ENCODE measurements around the gene SLC16A12.

SLC16A12 gene

DNA sequence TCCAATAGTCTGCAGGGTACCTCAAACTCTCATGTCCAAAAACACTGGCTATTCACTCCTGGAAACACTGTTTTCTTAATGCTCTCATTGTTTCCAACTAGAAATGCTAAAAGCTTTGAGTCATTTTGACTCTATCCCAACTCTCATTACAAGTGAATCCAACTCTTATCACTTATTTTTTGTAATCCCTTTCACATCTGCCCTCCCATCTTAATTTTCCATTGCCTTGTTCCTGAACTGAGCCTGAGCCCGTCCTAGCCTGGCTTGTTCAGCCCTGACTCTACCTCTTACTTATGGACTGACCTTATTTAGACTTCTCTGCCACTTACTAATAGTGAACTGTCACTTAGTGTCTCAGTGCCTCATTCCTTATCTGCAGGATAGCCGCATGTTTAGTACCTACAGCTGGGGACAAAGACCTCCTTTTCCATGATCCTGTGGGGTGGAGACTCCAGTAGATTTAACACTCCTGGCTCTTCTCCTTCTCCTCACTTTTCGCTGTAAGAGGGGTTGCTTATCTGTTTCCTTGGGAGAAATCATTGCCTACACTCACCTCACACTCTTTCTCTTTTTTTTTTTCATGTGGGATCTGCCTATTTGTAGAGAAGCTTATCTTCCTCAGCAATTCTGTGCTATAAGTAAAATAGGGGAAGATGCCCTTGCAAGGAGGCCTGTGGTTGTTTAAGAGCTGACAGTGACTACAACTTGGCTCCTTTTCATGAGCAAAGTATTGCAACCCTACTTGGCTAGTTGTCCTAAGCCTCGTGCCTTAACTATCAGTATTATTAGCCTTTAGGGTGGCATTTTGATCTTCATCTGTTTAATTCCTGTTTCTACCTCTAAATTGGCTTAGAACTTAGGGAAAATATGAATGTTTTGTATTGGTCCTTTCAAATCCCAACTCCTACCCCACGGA, 56.4 kb downstream of the SLC16A12 start:
- Histone ChIP-seq H3K36me3 (ENCODE audit: insufficient read depth, low read length) (no peaks in the 10 kb centered on the region), H3K9ac (ENCODE audit: low read length) (no peak overlapping the region), H3K4me3 (ENCODE audit: low read depth in 1 of 2, low read length in 2 of 2) (no peak overlapping the region), H3K27ac (ENCODE audit: low read depth, low read length) (no peak overlapping the region), H3K4me1 (ENCODE audit: insufficient read depth, low read length) (peaks cover 60% of the 10 kb centered on the region), H3K27me3 (ENCODE audit: control insufficient read depth in 1 of 2, insufficient read depth in 2 of 2, low read length in 2 of 2) (no peaks in the 10 kb centered on the region), H3K9me3 (ENCODE audit: low read length) (no peaks in the 10 kb centered on the region)

DNA sequence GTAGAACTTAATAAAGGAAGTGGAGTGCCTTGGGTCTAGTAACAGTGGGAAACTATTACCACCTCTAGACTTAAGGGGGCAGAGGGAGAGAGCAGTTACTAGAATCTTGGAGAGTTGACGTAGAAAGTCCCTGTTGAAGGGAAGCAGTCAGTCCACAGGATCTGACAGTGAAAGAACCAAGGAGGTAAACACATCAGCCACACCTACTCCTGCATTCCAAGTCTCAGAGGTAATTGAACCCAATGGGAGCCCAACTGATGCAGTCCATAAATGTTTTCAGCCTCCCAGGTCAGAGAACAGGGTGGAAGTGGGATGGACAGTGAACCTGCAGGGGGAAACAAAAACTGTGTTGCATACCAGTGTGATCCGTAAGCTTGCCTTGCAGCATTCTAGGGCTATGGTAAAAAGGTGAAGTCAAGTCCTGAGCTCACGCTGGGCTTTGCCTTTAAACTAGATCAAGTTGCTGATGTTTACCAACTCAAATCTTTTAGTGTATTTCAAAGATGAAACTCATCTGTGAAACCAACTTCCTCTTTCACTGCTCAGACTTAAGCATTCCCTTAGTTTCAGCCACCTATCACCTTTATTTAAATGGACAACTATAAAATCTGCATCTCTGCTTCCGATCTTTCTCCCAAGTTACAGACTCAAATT, 57.2 kb downstream of the SLC16A12 start:
- H3K9ac ChIP-seq (ENCODE audit: low read length): no peak overlapping the region
- peaks cover 60% of the 10 kb centered on the region for H3K4me1 ChIP-seq (ENCODE audit: insufficient read depth, low read length)
- no peaks in the 10 kb centered on the region for H3K36me3 ChIP-seq (ENCODE audit: insufficient read depth, low read length)
- H3K27me3 ChIP-seq (ENCODE audit: control insufficient read depth in 1 of 2, insufficient read depth in 2 of 2, low read length in 2 of 2): no peaks in the 10 kb centered on the region
- H3K9me3 ChIP-seq (ENCODE audit: low read length): no peaks in the 10 kb centered on the region
- no peak overlapping the region for H3K27ac ChIP-seq (ENCODE audit: low read depth, low read length)
- no peak overlapping the region for H3K4me3 ChIP-seq (ENCODE audit: low read depth in 1 of 2, low read length in 2 of 2)

DNA sequence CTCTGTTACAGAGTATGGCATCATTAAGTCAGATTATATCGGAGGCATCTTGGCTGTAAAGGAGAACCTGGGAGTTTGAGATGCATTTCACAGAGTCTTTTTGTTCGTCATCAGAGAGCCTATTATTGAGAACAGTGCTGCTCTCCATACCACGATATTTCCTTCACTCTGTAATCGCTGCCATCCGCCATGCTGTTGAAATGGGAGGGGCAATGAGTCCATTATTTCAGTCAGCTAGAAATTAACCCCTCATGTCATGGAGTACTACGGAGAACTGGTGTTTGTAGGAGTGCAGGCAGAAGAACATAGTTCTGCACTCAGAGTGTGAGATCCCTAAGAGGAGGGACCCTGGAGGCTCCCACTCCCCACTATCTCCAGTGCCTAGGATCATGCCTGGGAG, 59.2 kb downstream of the SLC16A12 start:
- Histone ChIP-seq H3K9ac (ENCODE audit: low read length) (no peak overlapping the region), H3K4me3 (ENCODE audit: low read depth in 1 of 2, low read length in 2 of 2) (no peak overlapping the region), H3K4me1 (ENCODE audit: insufficient read depth, low read length) (peaks cover 58% of the 10 kb centered on the region), H3K27ac (ENCODE audit: low read depth, low read length) (no peak overlapping the region), H3K9me3 (ENCODE audit: low read length) (no peaks in the 10 kb centered on the region), H3K36me3 (ENCODE audit: insufficient read depth, low read length) (no peaks in the 10 kb centered on the region), H3K27me3 (ENCODE audit: control insufficient read depth in 1 of 2, insufficient read depth in 2 of 2, low read length in 2 of 2) (no peaks in the 10 kb centered on the region)

DNA sequence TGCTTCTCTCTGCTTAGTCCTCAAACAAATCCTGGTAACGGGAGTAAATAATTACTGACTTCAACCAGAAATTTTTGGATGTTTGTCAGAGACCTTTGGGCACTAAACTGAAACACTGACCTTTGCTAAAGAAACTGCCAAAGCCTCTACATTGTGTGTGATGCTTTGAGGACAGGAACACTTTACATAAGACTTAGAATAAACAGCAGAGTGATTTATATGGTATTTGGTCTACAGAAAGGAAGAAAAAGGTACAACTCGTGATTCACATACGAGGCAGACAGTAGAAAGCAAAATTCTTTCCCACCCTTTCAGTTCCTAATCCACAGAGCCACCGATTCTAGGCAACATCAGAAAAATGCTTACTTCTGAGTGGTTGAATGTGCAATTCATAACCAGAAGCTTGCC, 59.8 kb downstream of the SLC16A12 start:
- no peak overlapping the region for H3K9ac ChIP-seq (ENCODE audit: low read length)
- H3K9me3 ChIP-seq (ENCODE audit: low read length): no peaks in the 10 kb centered on the region
- H3K27ac ChIP-seq (ENCODE audit: low read depth, low read length): no peak overlapping the region
- peaks cover 53% of the 10 kb centered on the region for H3K4me1 ChIP-seq (ENCODE audit: insufficient read depth, low read length)
- H3K36me3 ChIP-seq (ENCODE audit: insufficient read depth, low read length): no peaks in the 10 kb centered on the region
- no peaks in the 10 kb centered on the region for H3K27me3 ChIP-seq (ENCODE audit: control insufficient read depth in 1 of 2, insufficient read depth in 2 of 2, low read length in 2 of 2)
- no peak overlapping the region for H3K4me3 ChIP-seq (ENCODE audit: low read depth in 1 of 2, low read length in 2 of 2)

DNA sequence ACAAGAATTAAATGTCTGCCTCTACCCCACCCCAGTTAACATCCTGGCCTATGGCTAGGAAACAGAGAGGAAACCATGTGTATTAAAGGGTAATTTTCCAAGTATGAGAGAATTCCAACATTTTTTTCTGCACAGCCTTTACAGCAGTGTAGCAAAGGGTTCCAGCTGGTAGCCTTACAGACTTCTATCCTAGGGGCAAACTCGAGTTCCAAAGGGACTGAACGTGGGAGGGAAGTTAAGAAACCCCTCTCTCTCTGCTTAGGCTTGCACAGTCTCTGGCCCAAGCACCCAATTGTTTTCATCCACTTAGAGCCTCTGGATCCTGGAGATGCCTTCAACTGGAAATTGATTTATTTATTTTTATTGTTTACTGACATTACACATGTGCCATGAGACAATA, 60.3 kb downstream of the SLC16A12 start:
- H3K27me3 ChIP-seq (ENCODE audit: control insufficient read depth in 1 of 2, insufficient read depth in 2 of 2, low read length in 2 of 2): no peaks in the 10 kb centered on the region
- no peaks in the 10 kb centered on the region for H3K9me3 ChIP-seq (ENCODE audit: low read length)
- H3K4me3 ChIP-seq (ENCODE audit: low read depth in 1 of 2, low read length in 2 of 2): no peak overlapping the region
- no peak overlapping the region for H3K27ac ChIP-seq (ENCODE audit: low read depth, low read length)
- H3K4me1 ChIP-seq (ENCODE audit: insufficient read depth, low read length): peaks cover 48% of the 10 kb centered on the region
- H3K9ac ChIP-seq (ENCODE audit: low read length): no peak overlapping the region
- no peaks in the 10 kb centered on the region for H3K36me3 ChIP-seq (ENCODE audit: insufficient read depth, low read length)

DNA sequence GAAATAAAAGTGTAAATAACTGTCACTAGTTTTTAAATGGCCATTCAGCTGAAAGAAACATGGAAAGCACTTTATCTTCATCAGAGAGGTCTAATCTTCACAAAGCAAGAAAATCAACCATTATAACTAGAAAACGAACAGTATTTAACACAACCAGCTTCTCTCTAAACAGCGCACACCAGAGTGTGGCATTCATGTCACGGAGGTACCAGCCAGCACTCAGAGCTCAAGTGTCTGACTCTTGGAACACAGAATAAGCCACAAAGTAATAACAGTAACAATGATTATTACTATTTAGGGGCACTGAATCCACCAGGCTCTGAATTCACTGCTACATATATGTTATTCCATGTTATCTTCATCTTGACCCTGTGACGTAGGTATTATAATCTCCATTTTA, 60.9 kb downstream of the SLC16A12 start:
- H3K9me3 ChIP-seq (ENCODE audit: low read length): no peaks in the 10 kb centered on the region
- H3K9ac ChIP-seq (ENCODE audit: low read length): no peak overlapping the region
- H3K4me1 ChIP-seq (ENCODE audit: insufficient read depth, low read length): peaks cover 41% of the 10 kb centered on the region
- H3K36me3 ChIP-seq (ENCODE audit: insufficient read depth, low read length): no peaks in the 10 kb centered on the region
- no peak overlapping the region for H3K4me3 ChIP-seq (ENCODE audit: low read depth in 1 of 2, low read length in 2 of 2)
- H3K27me3 ChIP-seq (ENCODE audit: control insufficient read depth in 1 of 2, insufficient read depth in 2 of 2, low read length in 2 of 2): no peaks in the 10 kb centered on the region
- no peak overlapping the region for H3K27ac ChIP-seq (ENCODE audit: low read depth, low read length)

DNA sequence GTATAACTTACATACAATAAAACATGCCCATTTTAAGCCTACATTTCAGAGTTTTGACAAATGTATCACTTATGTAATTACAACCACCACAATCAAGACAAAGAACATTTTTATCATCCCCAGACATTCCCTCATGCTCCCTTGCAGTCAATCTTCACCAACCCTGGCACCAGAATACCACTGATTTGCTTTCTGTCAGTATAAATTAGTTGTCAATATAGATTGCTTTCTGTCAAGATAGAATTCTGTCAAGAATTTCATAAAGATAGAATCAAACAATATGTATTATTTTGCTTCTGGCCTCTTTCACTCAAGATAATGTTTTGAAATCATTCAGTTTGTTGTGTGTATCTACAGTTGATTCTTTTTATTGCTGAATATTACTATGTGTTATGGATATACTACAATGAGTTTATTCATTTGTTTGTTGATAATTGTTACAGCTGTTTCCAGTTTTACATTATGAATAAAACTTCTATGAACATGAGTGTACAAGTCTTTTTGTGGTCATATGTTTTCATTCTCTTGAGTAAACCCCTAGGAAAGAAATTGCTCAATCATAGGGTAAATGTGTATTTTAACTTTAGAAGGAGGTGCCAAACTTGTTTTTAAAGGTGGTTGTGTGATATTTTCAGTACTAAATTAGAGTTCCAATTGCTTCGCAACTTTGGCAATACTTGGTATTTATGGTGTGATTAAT, 64.1 kb downstream of the SLC16A12 start:
- no peaks in the 10 kb centered on the region for H3K36me3 ChIP-seq (ENCODE audit: insufficient read depth, low read length)
- H3K4me1 ChIP-seq (ENCODE audit: insufficient read depth, low read length): peaks cover 16% of the 10 kb centered on the region
- H3K4me3 ChIP-seq (ENCODE audit: low read depth in 1 of 2, low read length in 2 of 2): no peak overlapping the region
- H3K9ac ChIP-seq (ENCODE audit: low read length): no peak overlapping the region
- no peak overlapping the region for H3K27ac ChIP-seq (ENCODE audit: low read depth, low read length)
- H3K27me3 ChIP-seq (ENCODE audit: control insufficient read depth in 1 of 2, insufficient read depth in 2 of 2, low read length in 2 of 2): no peaks in the 10 kb centered on the region
- H3K9me3 ChIP-seq (ENCODE audit: low read length): no peaks in the 10 kb centered on the region

DNA sequence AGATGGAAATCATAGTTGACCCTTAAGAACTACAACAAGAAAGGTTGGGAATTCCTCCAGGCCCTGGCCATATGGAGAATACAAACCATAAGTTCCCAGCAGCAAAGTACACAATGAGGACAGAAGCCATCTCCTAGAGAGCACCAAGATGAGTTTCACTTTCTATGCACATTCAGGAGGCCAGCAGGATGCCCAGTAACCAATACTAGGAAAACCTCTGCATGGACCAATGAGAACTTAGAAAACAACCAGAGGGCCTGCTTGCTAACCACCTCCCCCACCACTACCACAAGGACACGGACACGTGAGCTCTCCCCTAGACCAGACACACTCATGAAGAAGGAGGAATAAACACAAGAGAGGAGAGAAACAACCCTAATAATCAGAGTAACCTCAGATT, 64.8 kb downstream of the SLC16A12 start:
- peaks cover 11% of the 10 kb centered on the region for H3K4me1 ChIP-seq (ENCODE audit: insufficient read depth, low read length)
- no peaks in the 10 kb centered on the region for H3K9me3 ChIP-seq (ENCODE audit: low read length)
- H3K4me3 ChIP-seq (ENCODE audit: low read depth in 1 of 2, low read length in 2 of 2): no peak overlapping the region
- H3K9ac ChIP-seq (ENCODE audit: low read length): no peak overlapping the region
- no peaks in the 10 kb centered on the region for H3K27me3 ChIP-seq (ENCODE audit: control insufficient read depth in 1 of 2, insufficient read depth in 2 of 2, low read length in 2 of 2)
- H3K27ac ChIP-seq (ENCODE audit: low read depth, low read length): no peak overlapping the region
- H3K36me3 ChIP-seq (ENCODE audit: insufficient read depth, low read length): no peaks in the 10 kb centered on the region

DNA sequence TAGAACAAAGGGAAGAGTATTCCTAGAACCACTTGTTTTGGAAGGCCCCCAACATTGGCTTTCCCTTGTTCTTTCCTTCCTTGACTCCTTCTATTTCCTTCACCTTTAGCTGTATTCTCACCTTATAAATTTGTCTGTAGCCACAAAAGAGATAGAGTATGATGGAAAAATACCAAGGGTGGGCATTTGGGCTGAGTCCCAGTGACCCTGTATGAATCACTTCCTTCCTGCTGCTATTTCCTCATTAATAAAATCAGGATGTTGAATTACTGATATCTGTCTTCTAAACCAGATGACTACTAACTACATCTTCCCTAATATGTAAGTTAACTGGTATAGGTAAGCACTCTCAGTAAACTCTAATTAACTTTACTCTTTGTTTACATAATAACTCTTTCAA, 65.9 kb downstream of the SLC16A12 start:
- Histone ChIP-seq H3K4me3 (ENCODE audit: low read depth in 1 of 2, low read length in 2 of 2) (no peak overlapping the region), H3K4me1 (ENCODE audit: insufficient read depth, low read length) (no peaks in the 10 kb centered on the region), H3K27me3 (ENCODE audit: control insufficient read depth in 1 of 2, insufficient read depth in 2 of 2, low read length in 2 of 2) (no peaks in the 10 kb centered on the region), H3K9me3 (ENCODE audit: low read length) (no peaks in the 10 kb centered on the region), H3K36me3 (ENCODE audit: insufficient read depth, low read length) (no peaks in the 10 kb centered on the region), H3K27ac (ENCODE audit: low read depth, low read length) (no peak overlapping the region), H3K9ac (ENCODE audit: low read length) (no peak overlapping the region)

DNA sequence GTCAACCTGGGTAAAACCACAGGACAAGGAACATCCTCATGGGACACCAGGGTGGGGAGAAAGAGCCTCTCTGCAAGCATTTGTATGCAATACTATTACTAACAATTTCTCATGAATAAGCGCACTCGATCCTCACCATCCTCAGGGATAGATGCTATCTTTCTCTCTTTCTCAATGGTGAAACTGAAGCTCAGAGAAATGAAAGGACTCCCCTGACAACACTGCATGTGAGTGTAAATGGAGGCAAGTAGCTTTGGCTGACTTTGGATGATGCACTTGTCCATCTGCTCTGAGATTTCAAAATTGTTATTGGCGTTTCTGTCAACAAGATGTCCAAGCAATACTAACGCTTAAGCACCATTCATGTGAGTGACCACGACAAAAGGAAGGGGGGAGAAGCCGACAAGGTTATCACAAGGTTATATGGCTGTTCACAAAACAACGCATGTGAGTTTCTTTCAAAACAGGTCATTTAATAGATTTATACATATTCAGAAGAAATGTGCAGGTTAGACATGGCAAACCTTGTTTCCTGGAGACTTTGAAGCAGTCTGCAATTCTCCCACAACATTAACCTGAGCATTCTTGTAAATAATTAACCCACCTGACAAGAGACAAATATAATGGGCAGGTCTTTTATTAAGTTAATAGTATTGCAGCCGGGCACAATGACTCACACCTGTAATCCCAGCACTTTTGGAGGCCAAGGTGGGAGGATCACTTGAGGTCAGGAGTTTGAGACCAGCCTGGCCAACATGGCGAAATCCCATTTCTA, 67.0 kb downstream of the SLC16A12 start:
- H3K27ac ChIP-seq (ENCODE audit: low read depth, low read length): no peak overlapping the region
- no peak overlapping the region for H3K9ac ChIP-seq (ENCODE audit: low read length)
- H3K9me3 ChIP-seq (ENCODE audit: low read length): no peaks in the 10 kb centered on the region
- H3K36me3 ChIP-seq (ENCODE audit: insufficient read depth, low read length): no peaks in the 10 kb centered on the region
- H3K27me3 ChIP-seq (ENCODE audit: control insufficient read depth in 1 of 2, insufficient read depth in 2 of 2, low read length in 2 of 2): no peaks in the 10 kb centered on the region
- H3K4me1 ChIP-seq (ENCODE audit: insufficient read depth, low read length): no peaks in the 10 kb centered on the region
- H3K4me3 ChIP-seq (ENCODE audit: low read depth in 1 of 2, low read length in 2 of 2): no peak overlapping the region

DNA sequence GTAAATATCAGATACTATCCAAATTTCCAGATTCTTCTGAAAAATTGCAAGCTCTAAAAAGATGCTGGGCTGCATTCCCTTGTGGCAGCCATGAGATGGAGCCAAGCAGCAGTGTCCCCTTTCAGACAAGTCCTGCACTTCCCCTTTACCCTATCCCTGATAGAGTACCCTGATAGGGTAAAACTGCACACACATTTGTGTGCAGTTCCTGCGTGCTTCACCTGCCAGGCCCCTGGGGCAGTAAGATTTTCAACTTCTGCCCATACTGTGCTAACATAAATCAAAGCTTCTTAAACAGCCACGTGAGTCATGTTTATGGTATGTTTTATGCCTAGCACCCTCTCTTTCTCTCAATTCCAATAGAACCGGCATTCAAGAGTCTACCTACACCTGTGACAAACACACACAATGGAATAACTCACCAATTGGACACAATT, 68.8 kb downstream of the SLC16A12 start:
- Histone ChIP-seq H3K9ac (ENCODE audit: low read length) (no peak overlapping the region), H3K27ac (ENCODE audit: low read depth, low read length) (no peak overlapping the region), H3K27me3 (ENCODE audit: control insufficient read depth in 1 of 2, insufficient read depth in 2 of 2, low read length in 2 of 2) (no peaks in the 10 kb centered on the region)

More for the DNA sequence above, 68.8 kb downstream of the SLC16A12 start:
- H3K4me3 ChIP-seq (ENCODE audit: low read depth in 1 of 2, low read length in 2 of 2): no peak overlapping the region
- H3K9me3 ChIP-seq (ENCODE audit: low read length): no peaks in the 10 kb centered on the region
- H3K36me3 ChIP-seq (ENCODE audit: insufficient read depth, low read length): no peaks in the 10 kb centered on the region
- no peaks in the 10 kb centered on the region for H3K4me1 ChIP-seq (ENCODE audit: insufficient read depth, low read length)
